ENCODE data around the gene KANSL1.

KANSL1 gene

GRCh38 chr17:45981306-45981705, 211.9 kb downstream of the KANSL1 start:
- DNase-seq (ENCODE audit: low read depth), result no peak

- DNase-seq (ENCODE audit: low read depth), result no peak
These were observed 212.4 kb downstream of the KANSL1 start for GRCh38 chr17:45980855-45981254.

Data from iris pigment epithelial cell (primary cell).